SK-N-SH treated with all-trans-retinoic acid at 6 μM for 48 hours (cell line): Measurements from ENCODE around the gene EDN1.

Source experiments
- ATAC-seq: fragments of 200-7000 bp; cut with Tn5 transposase; 3 replicates; pipeline ENCODE4 v1.9.1; 2020; ENCODE audit warnings: mild to moderate bottlenecking, moderate library complexity
- BACH2 ChIP-seq: fragments of 250-450 bp; sonication (Bioruptor Pico); IDR thresholded peaks from 2 replicates; pipeline ENCODE4 v1.9.0; 2021; ENCODE audit warnings: mild to moderate bottlenecking, borderline replicate concordance
- CSDC2 ChIP-seq: fragments of 250-450 bp; sonication (Bioruptor Pico); IDR thresholded peaks from 2 replicates; pipeline ENCODE4 v1.5.0; 2020; ENCODE audit warnings: mild to moderate bottlenecking, moderate library complexity
- ESRRG ChIP-seq: fragments of 250-450 bp; sonication (Bioruptor Pico); IDR thresholded peaks from 2 replicates; pipeline ENCODE4 v1.6.1; 2021; ENCODE audit warnings: mild to moderate bottlenecking
- GLIS3 ChIP-seq: fragments of 250-450 bp; sonication (Bioruptor Pico); IDR thresholded peaks from 2 replicates; pipeline ENCODE4 v1.5.0; 2020; ENCODE audit warnings: mild to moderate bottlenecking, moderate library complexity
- ISL1 ChIP-seq: fragments of 250-450 bp; sonication (Bioruptor Pico); IDR thresholded peaks from 2 replicates; pipeline ENCODE4 v2.1.2; 2022; ENCODE audit warnings: mild to moderate bottlenecking, moderate library complexity
- OSR1 ChIP-seq: fragments of 250-450 bp; sonication (Bioruptor Pico); IDR thresholded peaks from 2 replicates; pipeline ENCODE4 v1.8.0; 2022; ENCODE audit warnings: moderate library complexity, mild to moderate bottlenecking, inconsistent platforms
- PPARA ChIP-seq: fragments of 250-450 bp; sonication (Bioruptor Pico); IDR thresholded peaks from 2 replicates; pipeline ENCODE4 v1.5.0; 2020; ENCODE audit warnings: mild to moderate bottlenecking, borderline replicate concordance
- RARB ChIP-seq: fragments of 250-450 bp; sonication (Bioruptor Pico); IDR thresholded peaks from 2 replicates; pipeline ENCODE4 v1.8.0; 2021; ENCODE audit warnings: mild to moderate bottlenecking, moderate library complexity
- SNAI2 ChIP-seq: fragments of 250-450 bp; sonication (Bioruptor Pico); IDR thresholded peaks from 2 replicates; pipeline ENCODE4 v1.5.0; 2020; ENCODE audit warnings: mild to moderate bottlenecking, moderate library complexity
- TCF4 ChIP-seq: fragments of 250-450 bp; sonication (Bioruptor Pico); IDR thresholded peaks from 2 replicates; pipeline ENCODE4 v1.8.0; 2021; ENCODE audit warnings: mild to moderate bottlenecking, moderate library complexity, borderline replicate concordance
- ZC3H10 ChIP-seq: fragments of 250-450 bp; sonication (Bioruptor Pico); IDR thresholded peaks from 2 replicates; pipeline ENCODE4 v1.5.1; 2021; ENCODE audit warnings: mild to moderate bottlenecking, moderate library complexity
- ZFP3 ChIP-seq: fragments of 250-450 bp; sonication (Bioruptor Pico); IDR thresholded peaks from 2 replicates; pipeline ENCODE4 v1.5.0; 2020; ENCODE audit warnings: mild to moderate bottlenecking, moderate library complexity
- ZFP30 ChIP-seq: fragments of 450-650 bp; formaldehyde crosslinking; IDR thresholded peaks from 2 replicates; pipeline ENCODE4 v1.5.0; 2022; ENCODE audit warnings: mild to moderate bottlenecking, moderate library complexity
- ZNF565 ChIP-seq: fragments of 450-650 bp; formaldehyde crosslinking; conservative IDR thresholded peaks from 2 replicates; pipeline ENCODE4 v1.5.0; 2020; ENCODE audit warnings: low read depth, mild to moderate bottlenecking, moderate library complexity
- ZNF70 ChIP-seq: fragments of 450-650 bp; formaldehyde crosslinking; IDR thresholded peaks from 2 replicates; pipeline ENCODE4 v1.5.0; 2020; ENCODE audit warnings: mild to moderate bottlenecking, moderate library complexity
- ZNF8 ChIP-seq: fragments of 450-650 bp; formaldehyde crosslinking; IDR thresholded peaks from 2 replicates; pipeline ENCODE4 v1.5.0; 2020; ENCODE audit warnings: mild to moderate bottlenecking, moderate library complexity
- TF ChIP-seq, protein P1 (sequence below): fragments of 250-450 bp; sonication (Bioruptor Pico); IDR thresholded peaks from 2 replicates; pipeline ENCODE4 v1.5.1; 2021; ENCODE audit warnings: mild to moderate bottlenecking, moderate library complexity
- TF ChIP-seq, protein P2 (sequence below): fragments of 250-450 bp; sonication (Bioruptor Pico); IDR thresholded peaks from 2 replicates; pipeline ENCODE4 v1.8.0; 2020; ENCODE audit warnings: mild to moderate bottlenecking, moderate library complexity, borderline replicate concordance
- TF ChIP-seq, protein P3 (sequence below): fragments of 250-450 bp; sonication (Bioruptor Pico); IDR thresholded peaks from 2 replicates; pipeline ENCODE4 v1.8.0; 2021; ENCODE audit warnings: low read depth, mild to moderate bottlenecking, moderate library complexity, borderline replicate concordance
- TF ChIP-seq, protein P4 (sequence below): fragments of 250-450 bp; sonication (Bioruptor Pico); IDR thresholded peaks from 2 replicates; pipeline ENCODE4 v1.5.1; 2020; ENCODE audit warnings: low read depth, mild to moderate bottlenecking, moderate library complexity
- TF ChIP-seq, protein P5 (sequence below): fragments of 250-450 bp; sonication (Bioruptor Pico); IDR thresholded peaks from 2 replicates; pipeline ENCODE4 v1.5.0; 2020; ENCODE audit warnings: mild to moderate bottlenecking, moderate library complexity

Gene EDN1

DNA sequence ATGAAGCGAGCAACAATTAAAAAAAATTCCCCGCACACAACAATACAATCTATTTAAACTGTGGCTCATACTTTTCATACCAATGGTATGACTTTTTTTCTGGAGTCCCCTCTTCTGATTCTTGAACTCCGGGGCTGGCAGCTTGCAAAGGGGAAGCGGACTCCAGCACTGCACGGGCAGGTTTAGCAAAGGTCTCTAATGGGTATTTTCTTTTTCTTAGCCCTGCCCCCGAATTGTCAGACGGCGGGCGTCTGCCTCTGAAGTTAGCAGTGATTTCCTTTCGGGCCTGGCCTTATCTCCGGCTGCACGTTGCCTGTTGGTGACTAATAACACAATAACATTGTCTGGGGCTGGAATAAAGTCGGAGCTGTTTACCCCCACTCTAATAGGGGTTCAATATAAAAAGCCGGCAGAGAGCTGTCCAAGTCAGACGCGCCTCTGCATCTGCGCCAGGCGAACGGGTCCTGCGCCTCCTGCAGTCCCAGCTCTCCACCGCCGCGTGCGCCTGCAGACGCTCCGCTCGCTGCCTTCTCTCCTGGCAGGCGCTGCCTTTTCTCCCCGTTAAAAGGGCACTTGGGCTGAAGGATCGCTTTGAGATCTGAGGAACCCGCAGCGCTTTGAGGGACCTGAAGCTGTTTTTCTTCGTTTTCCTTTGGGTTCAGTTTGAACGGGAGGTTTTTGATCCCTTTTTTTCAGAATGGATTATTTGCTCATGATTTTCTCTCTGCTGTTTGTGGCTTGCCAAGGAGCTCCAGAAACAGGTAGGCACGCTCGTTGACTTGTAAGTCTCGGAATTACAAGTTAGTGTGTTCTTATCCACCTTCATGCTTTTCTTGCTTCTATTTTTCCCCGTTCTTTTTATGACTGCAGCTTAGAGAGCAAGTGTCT lies at the start of gene EDN1:
TSS of gene EDN1 (plus strand) at position 429 of the 888 bp plus-strand sequence. CDS start at position 698, 269 bp downstream.
- ATAC-seq, result peak; percentile 94
- TF ChIP-seq, protein P1, sequence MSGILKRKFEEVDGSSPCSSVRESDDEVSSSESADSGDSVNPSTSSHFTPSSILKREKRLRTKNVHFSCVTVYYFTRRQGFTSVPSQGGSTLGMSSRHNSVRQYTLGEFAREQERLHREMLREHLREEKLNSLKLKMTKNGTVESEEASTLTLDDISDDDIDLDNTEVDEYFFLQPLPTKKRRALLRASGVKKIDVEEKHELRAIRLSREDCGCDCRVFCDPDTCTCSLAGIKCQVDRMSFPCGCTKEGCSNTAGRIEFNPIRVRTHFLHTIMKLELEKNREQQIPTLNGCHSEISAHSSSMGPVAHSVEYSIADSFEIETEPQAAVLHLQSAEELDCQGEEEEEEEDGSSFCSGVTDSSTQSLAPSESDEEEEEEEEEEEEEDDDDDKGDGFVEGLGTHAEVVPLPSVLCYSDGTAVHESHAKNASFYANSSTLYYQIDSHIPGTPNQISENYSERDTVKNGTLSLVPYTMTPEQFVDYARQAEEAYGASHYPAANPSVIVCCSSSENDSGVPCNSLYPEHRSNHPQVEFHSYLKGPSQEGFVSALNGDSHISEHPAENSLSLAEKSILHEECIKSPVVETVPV, result no peak
- TF ChIP-seq SNAI2 (CRISPR knock-in tag) (peak; percentile 49; the same call in 1 of the 2 replicates), ZFP3 (CRISPR knock-in tag) (peak; percentile 64), GLIS3 (CRISPR knock-in tag) (no peak)
- TF ChIP-seq, protein P2, sequence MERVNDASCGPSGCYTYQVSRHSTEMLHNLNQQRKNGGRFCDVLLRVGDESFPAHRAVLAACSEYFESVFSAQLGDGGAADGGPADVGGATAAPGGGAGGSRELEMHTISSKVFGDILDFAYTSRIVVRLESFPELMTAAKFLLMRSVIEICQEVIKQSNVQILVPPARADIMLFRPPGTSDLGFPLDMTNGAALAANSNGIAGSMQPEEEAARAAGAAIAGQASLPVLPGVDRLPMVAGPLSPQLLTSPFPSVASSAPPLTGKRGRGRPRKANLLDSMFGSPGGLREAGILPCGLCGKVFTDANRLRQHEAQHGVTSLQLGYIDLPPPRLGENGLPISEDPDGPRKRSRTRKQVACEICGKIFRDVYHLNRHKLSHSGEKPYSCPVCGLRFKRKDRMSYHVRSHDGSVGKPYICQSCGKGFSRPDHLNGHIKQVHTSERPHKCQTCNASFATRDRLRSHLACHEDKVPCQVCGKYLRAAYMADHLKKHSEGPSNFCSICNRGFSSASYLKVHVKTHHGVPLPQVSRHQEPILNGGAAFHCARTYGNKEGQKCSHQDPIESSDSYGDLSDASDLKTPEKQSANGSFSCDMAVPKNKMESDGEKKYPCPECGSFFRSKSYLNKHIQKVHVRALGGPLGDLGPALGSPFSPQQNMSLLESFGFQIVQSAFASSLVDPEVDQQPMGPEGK (CRISPR knock-in tag), result peak; percentile 41; the same call in 1 of the 2 replicates

DNA sequence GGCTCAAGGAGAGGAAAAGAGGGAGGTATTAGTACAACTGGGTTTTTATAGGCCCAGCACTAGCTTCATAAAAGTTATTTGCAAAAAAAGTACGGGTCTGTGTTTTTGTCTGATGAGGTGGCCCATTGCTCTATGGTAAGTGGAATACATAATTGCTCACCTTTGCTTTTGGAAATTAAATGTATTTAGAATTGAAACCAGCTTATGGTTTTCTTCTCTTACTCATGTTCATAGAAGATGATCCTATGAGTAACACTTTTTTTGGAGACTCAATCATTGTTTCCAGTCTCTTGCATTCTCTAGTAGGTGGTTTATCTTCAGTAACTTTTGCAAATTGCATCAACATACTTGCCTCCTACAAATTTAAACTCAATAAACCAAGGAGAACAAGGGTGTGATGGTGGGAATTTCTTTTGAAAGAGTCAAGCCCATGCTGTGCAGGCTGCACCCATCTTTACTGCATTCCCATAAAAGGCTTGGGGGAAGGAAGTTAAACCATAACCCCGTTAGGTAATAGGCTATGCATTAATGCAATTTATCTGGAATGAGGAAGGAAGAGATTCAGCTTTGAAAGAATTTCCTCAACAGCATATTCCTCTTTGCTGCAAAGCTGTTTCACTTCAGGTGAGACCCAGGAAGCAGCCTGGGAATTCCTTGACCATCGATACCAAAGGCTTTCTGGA lies 48.5 kb upstream of the EDN1 start:
- TF ChIP-seq ZNF565 (CRISPR knock-in tag), result no peak
- no peak for TF ChIP-seq BACH2 (CRISPR knock-in tag)
- no peak for TF ChIP-seq ZNF8
- no peak for TF ChIP-seq OSR1
- no peak for ATAC-seq

DNA sequence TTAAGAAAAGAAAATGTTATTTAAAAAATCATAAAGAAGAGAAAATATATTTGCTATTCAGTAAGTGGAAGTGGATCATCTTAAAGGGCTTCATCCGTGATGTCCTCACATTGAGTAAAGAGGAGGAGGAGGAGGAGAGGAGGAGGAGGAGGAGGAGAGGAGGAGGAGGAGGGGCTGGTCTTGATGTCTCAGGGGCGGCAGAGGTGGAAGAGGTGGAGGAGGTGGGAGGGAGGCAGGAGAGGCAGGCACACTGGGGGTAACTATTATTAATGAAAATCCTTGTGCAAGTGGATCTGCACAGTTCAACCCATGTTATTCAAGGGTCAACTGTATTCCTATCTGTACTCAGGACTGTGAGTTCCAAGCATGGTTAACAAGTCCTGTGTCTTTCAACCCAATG lies 47.0 kb upstream of the EDN1 start:
- ATAC-seq, result no peak
- no peak for TF ChIP-seq SNAI2 (CRISPR knock-in tag)

DNA sequence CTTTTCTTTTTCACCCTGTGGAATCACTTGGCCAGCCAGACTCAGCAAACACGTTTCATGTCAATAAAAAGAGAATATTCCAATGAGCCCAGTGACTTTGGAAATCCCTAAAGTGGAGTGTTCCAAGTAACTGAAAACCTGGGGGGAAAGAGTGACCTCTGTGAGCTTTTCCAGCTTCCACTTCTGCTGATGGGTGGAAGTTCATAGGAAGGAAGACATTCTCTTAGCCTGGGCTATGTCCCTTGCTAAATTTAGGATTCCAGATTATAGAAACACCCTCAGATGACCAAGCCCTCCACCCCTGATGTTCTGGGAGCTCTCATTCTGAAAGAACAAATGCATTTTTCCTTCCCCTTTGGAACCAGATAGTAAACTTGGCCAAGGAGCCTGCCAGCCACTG lies 44.8 kb upstream of the EDN1 start:
- TF ChIP-seq, protein P3, sequence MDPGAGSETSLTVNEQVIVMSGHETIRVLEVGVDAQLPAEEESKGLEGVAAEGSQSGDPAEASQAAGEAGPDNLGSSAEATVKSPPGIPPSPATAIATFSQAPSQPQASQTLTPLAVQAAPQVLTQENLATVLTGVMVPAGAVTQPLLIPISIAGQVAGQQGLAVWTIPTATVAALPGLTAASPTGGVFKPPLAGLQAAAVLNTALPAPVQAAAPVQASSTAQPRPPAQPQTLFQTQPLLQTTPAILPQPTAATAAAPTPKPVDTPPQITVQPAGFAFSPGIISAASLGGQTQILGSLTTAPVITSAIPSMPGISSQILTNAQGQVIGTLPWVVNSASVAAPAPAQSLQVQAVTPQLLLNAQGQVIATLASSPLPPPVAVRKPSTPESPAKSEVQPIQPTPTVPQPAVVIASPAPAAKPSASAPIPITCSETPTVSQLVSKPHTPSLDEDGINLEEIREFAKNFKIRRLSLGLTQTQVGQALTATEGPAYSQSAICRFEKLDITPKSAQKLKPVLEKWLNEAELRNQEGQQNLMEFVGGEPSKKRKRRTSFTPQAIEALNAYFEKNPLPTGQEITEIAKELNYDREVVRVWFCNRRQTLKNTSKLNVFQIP (CRISPR knock-in tag), result no peak
- TF ChIP-seq ZNF8 (no peak), SNAI2 (CRISPR knock-in tag) (no peak), RARB (no peak), ISL1 (CRISPR knock-in tag) (no peak), ZFP30 (CRISPR knock-in tag) (no peak), OSR1 (no peak), ZNF565 (CRISPR knock-in tag) (no peak), PPARA (CRISPR knock-in tag) (no peak), GLIS3 (CRISPR knock-in tag) (no peak), TCF4 (no peak), ESRRG (CRISPR knock-in tag) (no peak), CSDC2 (CRISPR knock-in tag) (no peak), ZNF70 (no peak), ZC3H10 (CRISPR knock-in tag) (no peak)
- TF ChIP-seq, protein P4, sequence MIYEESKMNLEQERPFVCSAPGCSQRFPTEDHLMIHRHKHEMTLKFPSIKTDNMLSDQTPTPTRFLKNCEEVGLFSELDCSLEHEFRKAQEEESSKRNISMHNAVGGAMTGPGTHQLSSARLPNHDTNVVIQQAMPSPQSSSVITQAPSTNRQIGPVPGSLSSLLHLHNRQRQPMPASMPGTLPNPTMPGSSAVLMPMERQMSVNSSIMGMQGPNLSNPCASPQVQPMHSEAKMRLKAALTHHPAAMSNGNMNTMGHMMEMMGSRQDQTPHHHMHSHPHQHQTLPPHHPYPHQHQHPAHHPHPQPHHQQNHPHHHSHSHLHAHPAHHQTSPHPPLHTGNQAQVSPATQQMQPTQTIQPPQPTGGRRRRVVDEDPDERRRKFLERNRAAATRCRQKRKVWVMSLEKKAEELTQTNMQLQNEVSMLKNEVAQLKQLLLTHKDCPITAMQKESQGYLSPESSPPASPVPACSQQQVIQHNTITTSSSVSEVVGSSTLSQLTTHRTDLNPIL, result no peak
- TF ChIP-seq, protein P5, sequence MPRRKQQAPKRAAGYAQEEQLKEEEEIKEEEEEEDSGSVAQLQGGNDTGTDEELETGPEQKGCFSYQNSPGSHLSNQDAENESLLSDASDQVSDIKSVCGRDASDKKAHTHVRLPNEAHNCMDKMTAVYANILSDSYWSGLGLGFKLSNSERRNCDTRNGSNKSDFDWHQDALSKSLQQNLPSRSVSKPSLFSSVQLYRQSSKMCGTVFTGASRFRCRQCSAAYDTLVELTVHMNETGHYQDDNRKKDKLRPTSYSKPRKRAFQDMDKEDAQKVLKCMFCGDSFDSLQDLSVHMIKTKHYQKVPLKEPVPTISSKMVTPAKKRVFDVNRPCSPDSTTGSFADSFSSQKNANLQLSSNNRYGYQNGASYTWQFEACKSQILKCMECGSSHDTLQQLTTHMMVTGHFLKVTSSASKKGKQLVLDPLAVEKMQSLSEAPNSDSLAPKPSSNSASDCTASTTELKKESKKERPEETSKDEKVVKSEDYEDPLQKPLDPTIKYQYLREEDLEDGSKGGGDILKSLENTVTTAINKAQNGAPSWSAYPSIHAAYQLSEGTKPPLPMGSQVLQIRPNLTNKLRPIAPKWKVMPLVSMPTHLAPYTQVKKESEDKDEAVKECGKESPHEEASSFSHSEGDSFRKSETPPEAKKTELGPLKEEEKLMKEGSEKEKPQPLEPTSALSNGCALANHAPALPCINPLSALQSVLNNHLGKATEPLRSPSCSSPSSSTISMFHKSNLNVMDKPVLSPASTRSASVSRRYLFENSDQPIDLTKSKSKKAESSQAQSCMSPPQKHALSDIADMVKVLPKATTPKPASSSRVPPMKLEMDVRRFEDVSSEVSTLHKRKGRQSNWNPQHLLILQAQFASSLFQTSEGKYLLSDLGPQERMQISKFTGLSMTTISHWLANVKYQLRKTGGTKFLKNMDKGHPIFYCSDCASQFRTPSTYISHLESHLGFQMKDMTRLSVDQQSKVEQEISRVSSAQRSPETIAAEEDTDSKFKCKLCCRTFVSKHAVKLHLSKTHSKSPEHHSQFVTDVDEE (CRISPR knock-in tag), result no peak
- TF ChIP-seq, protein P2 (CRISPR knock-in tag), result no peak
- TF ChIP-seq, protein P1, result no peak
- ATAC-seq, result no peak
